Hepatocyte (in vitro differentiated cells): ENCODE data around the gene TRAF1.

ENCODE experiments used
- CTCF ChIP-seq: fragments of 200-600 bp; sonication (generic); IDR thresholded peaks from 2 replicates; pipeline ENCODE4 v1.5.1; 2016; ENCODE audit warnings: antibody characterized with exemption, mild to moderate bottlenecking; ENCODE audit not compliant: poor library complexity
- EZH2 ChIP-seq: fragments of 200-600 bp; sonication (generic); IDR thresholded peaks from 2 replicates; pipeline ENCODE4 v1.6.1; 2016; ENCODE audit warnings: antibody characterized with exemption, mild to moderate bottlenecking, borderline replicate concordance

- TF ChIP-seq EZH2 (no peak), CTCF (no peak)
Observed at GRCh38 chr9:120911295-120911837, 15.2 kb downstream of the TRAF1 start.
